Embryonic facial prominence (tissue), 1 donor: ENCODE results near the gene C3orf38.
"Not testable (repeated sequence)": the region's sequence is repeated elsewhere in the genome, so short reads cannot be mapped to it uniquely, and the experiment has no call there.

Source experiments
- DNase-seq: peaks from one replicate; pipeline ENCODE4 v3.0.0-alpha.2; 2016; ENCODE audit errors: extremely low spot score

C3orf38 gene

DNA sequence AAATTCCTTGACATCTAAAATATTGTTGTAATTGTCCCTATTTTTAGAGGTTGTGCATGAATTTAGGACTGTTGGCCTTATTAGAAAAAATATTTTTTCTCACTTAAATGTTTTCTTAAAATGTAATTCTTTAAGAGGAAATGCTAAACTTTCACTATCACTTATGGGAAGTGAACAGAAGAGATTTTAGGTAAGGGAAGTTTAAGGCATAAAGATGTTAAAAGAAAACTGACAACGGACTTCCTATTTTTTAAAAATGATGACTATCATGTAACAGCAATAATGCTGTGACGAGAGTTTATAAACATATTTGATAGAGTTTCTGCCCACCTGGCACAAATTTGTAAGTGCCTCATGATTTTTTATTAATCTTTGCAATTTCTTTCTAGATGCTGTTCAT lies 3.1 kb downstream of the C3orf38 start:
- DNase-seq = no peak

DNA sequence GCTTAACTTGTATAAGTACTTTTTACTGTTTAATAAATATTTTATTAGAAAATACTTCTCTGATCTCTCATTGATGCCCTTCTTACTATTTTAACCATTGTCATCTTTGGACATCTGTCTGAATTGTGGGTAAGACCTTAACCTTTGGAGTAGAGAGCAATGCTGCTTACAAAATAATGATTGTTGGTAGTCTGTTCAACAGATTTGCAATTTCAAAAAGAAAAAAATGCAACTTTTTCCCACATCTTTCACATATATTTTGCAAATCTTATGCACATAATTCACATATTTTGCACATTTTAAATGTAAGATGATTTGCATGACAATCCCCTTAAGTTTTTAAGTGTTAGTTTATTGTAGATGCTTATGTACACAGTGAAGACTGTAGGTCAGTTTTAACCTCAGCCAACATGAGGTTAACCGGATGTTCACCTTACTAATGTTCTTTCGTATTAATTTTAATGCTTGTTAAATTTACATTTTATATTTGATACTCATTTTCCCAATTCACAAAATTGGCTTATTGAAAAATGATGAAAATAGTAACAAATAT lies 16.7 kb downstream of the C3orf38 start:
- no peak for DNase-seq

DNA sequence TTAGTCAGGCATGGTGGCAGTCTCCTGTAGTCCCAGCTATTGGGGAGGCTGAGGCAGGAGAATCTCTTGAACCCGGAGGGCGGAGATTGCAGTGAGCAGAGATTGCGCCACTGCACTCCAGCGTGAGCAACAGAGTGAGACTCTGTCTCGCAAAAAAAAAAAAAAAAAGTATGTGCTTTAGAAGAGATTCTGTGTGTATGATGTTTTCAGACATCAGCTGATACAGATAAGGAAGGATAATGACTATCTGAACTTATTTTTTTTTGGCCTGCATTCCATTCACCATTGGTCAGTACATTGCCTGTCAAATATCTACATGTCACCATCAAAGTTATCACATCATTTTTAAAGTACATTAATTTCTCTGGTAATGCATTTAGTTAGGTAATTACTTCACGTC lies 17.4 kb downstream of the C3orf38 start:
- DNase-seq = no peak

DNA sequence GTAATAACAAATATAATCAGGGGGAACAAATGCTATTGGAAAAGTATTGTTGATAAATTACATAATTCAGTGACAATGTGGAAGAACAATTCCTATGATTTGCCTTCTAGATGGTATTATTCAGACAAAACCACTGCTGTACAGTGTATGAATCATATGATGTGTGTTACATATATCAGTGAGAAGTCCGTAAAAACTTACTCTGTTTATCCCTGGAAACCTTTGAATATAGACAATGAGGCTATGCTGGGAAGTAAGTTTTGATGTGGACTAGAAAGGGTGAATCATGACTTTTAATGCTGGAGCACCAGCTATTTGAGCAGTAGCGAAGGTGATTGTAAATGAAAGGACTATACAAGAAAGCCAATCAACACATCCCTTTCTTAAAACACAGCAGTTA lies 17.9 kb downstream of the C3orf38 start:
- DNase-seq = no peak

DNA sequence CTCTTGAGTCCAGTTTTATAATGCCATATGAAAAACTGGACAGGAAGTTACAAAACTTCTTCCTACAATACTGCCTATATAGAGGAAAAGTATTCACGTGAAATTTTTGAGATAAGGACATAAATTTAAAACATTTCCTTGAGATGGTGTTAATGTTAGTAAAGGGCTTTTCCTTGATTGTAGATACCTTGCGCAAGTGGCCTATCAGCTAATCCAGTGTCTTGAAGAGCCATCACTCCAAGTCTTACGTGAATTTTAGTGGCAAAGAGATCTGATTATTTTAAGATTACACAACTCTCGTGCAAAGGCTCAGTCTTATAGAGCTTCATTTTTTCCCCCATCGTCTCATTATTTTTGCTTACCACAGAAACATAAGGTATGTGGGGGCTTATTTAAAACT lies 18.4 kb downstream of the C3orf38 start:
- no peak for DNase-seq

DNA sequence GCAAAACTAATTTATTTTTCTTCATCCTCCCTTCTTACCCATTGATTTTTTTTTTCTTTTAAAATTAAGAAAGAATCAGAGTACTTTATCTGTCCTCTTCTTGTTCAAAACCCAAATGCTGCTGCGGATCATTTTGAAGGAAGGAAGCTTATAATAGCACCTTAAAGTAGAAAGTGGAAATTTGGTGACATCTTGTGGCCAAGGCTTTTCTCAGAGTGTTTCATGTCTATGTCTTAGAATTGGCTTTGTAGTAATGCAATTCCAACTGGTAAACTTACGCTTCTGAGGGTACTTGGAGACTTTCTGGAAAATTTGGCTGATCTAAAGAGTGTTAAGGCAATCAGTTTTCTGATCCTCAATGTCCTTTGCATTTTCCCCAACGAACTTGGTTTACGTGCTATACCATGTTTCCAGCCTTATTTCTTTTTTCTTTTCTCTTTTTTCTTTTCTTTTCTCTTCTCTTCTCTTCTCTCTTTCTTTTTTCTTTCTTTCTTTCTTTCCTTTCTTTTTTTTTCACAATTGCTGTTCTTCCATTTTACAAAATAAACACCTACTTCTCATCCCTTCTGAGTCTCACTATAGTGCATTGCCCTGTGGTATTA lies 30.7 kb downstream of the C3orf38 start:
- peak; percentile 22 for DNase-seq

DNA sequence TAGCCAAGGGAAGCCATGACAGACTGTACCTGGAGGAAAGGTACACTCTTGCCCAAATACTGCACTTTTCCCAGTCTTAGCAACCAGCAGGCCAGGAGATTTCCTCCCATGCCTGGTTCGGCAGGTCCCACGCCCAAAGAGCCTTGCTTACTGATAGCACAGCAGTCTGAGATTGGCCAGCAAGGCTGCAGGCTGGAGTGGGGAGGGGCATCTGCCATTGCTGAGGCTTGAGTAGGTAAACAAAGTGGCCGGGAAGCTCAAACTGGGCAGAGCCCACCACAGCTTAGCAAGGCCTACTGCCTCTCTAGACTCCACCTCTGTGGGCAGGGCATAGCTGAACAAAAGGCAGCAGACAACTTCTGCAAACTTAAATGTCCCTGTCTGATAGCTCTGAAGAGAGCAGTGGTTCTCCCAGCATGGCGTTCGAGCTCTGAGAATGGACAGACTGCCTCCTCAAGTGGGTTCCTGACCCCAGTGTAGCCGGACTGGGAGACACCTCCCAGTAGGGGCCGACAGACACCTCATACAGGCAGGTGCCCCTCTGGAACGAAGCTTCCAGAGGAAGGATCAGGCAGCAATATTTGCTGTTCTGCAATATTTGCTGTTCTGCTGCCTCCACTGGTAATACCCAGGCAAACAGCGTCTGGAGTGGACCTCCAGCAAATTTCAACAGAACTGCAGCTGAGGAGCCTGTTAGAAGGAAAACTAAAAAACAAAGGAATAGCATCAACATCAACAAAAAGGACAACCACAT lies 32.6 kb downstream of the C3orf38 start:
- DNase-seq = not testable (repeated sequence)

DNA sequence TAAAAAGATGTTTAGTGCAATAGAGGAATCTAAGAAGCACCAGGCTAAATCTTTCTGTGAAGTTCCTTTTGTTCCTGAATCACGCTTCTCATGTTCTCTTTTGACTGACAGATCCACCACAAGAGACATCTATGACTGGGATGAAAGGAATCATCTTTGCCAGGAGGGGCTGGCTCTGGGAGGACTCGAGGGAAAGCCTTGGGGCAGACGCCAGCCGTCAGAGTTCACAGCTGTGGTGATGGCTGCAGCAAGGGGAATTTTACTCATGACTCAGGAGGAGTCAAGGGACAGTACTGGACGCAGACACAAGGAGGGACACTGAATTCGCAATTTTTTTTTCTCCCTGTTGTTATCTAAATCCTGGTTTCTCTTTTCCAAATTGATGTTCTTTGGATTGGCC lies 38.7 kb downstream of the C3orf38 start:
- no peak for DNase-seq

DNA sequence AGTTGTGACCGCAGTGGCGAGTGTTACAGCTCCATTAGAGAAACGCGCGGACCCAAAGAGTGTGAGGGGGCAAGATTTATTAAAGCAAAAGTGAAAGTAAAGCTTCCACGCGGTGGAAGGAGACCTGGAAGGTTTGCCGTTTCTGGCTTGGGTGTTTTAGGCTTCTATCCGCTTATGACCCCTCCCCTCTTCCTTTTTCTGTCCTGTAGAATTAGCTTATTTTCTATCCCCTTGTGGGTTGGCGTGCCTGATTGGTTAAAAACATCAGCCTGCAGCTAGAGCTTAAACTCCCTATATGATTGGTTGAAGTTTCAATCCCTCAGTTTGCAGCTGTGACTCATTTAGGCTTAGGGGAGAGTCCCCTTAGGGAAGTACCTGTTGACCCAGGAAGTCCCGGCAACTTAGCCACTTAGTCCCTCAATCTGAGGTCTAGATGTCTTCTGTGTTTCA lies 39.6 kb downstream of the C3orf38 start:
- DNase-seq = no peak

DNA sequence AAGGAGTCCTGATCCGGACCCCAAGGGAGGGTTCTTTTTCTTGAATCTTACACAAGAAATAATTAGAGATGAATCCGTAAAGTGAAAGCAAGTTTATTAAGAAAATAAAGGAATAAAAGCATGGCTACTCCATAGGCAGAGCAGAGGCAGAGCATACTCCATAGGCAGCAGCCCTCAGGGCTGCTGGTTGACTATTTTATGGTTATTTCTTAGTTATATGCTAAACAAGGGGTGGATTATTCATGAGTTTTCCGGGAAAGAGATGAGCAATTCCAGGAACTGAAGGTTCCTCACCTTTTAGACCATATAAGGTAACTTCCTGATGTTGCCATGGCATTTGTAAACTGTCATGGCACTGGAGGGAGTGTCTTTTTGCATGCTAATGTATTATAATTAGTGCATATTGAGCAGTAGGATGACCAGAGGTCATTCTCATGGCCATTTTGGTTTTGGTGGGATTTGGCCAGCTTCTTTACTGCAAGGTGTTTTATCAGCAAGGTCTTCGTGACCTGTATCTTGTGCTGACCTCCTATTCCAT lies 42.2 kb downstream of the C3orf38 start:
- DNase-seq = no peak

DNA sequence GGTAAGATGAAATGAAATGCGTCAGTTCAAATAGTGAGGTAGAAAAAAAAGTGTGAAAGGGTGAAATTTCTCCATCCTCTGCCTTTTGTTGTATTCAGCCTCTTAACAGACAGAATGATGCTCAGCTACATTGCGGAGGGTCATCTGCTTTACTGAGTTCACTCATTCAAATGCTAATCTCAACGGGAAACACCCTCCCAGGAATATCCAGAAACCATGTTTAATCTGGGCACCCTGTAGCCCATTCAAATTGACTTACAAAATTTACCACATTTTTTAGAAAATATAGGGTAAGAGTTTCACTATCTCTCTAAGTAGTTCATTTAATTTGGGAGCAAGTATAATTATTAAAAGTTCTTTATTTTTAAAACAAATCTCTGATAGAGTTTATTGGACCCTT lies 42.9 kb downstream of the C3orf38 start:
- no peak for DNase-seq

DNA sequence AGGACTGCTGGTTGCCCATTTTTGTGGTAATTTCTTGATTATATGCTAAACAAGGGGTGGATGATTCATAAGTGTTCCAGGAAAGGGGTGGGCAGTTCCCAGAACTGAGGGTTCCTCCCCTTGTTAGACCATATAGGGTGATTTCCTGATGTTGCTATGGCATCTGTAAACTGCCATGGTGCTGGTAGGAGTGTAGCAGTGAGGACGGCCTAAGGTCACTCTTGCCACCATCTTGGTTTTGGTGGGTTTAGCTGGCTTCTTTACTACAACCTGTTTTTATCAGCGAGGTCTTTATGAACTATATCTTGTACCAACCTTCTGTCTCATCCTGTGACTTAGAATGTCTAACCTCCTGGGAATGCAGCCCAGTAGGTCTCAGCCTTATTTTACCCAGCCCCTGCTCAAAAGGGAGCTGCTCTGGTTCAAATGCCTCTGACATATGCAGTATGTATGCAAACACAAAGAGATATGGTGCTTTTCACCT lies 46.2 kb downstream of the C3orf38 start:
- DNase-seq = no peak

DNA sequence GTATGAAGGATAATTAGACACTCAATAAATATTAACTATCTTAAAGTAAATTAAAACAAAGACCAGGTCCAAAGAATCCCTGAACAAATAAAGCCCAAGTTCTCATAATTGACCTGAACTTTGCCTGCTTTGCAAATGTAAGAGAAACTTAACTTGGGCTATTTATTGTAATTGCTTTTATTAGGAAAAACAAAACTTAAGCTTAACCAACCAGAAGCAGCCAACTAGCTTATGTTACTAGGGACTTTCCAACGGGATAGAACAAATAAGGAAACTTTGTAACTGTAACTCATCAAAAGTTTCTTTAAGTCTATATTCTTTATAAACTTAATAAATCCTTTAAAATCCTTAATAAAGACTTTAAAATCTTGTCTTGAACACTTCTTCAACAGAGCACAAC lies 48.4 kb downstream of the C3orf38 start:
- no peak for DNase-seq

DNA sequence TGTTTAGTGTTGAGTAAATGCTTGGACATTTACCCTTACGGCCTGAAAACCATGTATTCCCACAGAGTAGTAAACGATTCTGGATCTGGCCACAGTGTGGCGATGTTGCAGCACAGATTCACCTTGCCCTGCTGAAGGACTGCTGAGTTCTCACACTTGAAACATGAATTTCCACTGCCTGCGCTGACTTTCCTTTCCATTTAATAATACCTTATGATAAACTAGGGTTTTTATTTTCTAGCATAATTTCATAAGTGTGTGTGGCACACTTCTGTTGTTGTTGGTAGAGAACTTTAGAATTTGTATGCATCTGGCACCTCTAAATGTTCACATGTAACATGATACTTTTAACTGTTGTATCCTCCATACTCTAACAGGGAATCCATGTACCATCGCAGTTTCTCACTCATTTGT lies 53.9 kb downstream of the C3orf38 start:
- DNase-seq = peak; percentile 53
